B cell (primary cell): ENCODE data around the gene RPS14. TPM values are rescaled to one million over a fixed set of nuclear protein-coding genes. Genes with fewer than 3 reads are reported as not detected.

Experiments used
- ATAC-seq: fragments of 200-7000 bp; cut with Tn5 transposase; one replicate; pipeline ENCODE4 v1.10.0; 2021; ENCODE audit warnings: low read depth, mild to moderate bottlenecking, moderate number of reproducible peaks, moderate library complexity
- CTCF ChIA-PET: fragments of 350-600 bp; sonication (Branson Sonifier 250); formaldehyde crosslinking; loops from one replicate; lab custom pipeline; 2021; ENCODE audit warnings: antibody characterized with exemption, inconsistent platforms; lab: Charles Lee
- POLR2A ChIA-PET: fragments of 350-600 bp; sonication (Branson Sonifier 250); formaldehyde crosslinking; loops from one replicate; lab custom pipeline; 2021; ENCODE audit warnings: antibody characterized with exemption; lab: Charles Lee
- DNase-seq: peaks from one replicate; pipeline ENCODE4 v3.0.0; 2013
- H2AFZ ChIP-seq: 2 replicates; pipeline ENCODE4 v1.6.1; 2012; ENCODE audit warnings: mild to moderate bottlenecking, low read depth, low read length; ENCODE audit not compliant: insufficient read depth, poor library complexity, severe bottlenecking
- H3K27ac ChIP-seq, 2 donors: 1 replicate in 1 of 2; 2 replicates in 1 of 2; pipeline ENCODE4 v1.5.1; 2012 to 2013; ENCODE audit warnings: low read length in 2 of 2, mild to moderate bottlenecking in 2 of 2, moderate library complexity in 1 of 2
- H3K27me3 ChIP-seq, 4 experiments: fragments of 200-600 bp in 1 of 4; sonication (generic) in 1 of 4; replicated peaks in 1 of 4; 1 replicate in 2 of 4; 2 replicates in 2 of 4; pipeline versions ENCODE4 v1.6.1 to v1.7.0; 2013 to 2016; ENCODE audit warnings: low read length in 3 of 4, mild to moderate bottlenecking in 2 of 4, mixed read lengths in 1 of 4, moderate library complexity in 1 of 4; ENCODE audit not compliant: insufficient read depth in 4 of 4, control insufficient read depth in 3 of 4; ENCODE audit errors: control extremely low read depth in 1 of 4
- H3K36me3 ChIP-seq, 2 experiments: replicated peaks in 1 of 2; 1 replicate in 1 of 2; 2 replicates in 1 of 2; pipeline versions ENCODE4 v1.6.1 to v1.7.1; 2013; ENCODE audit warnings: low read length in 1 of 2; ENCODE audit not compliant: insufficient read depth in 2 of 2, control insufficient read depth in 1 of 2; ENCODE audit errors: control extremely low read depth in 1 of 2, extremely low read depth in 1 of 2
- H3K4me1 ChIP-seq, 2 donors: fragments of 200-600 bp in 1 of 2; sonication (generic) in 1 of 2; 1 replicate in 1 of 2; 2 replicates in 1 of 2; pipeline versions ENCODE4 v1.5.1 to v1.6.1; 2013 to 2017; ENCODE audit warnings: low read length in 2 of 2; ENCODE audit not compliant: control insufficient read depth in 2 of 2, insufficient read depth in 2 of 2
- H3K4me2 ChIP-seq: replicated peaks from 2 replicates; pipeline ENCODE3; 2012; ENCODE audit warnings: mild to moderate bottlenecking, low read depth, low read length; ENCODE audit not compliant: poor library complexity, severe bottlenecking
- H3K4me3 ChIP-seq, 5 experiments: fragments of 200-600 bp in 1 of 5; sonication (generic) in 1 of 5; 1 replicate in 3 of 5; 2 replicates in 2 of 5; pipeline versions ENCODE4 v1.5.1 to v1.7.0; 2011 to 2016; ENCODE audit warnings: low read length in 4 of 5, mild to moderate bottlenecking in 4 of 5, low read depth in 2 of 5, control low read depth in 1 of 5, moderate library complexity in 1 of 5; ENCODE audit not compliant: insufficient read depth in 1 of 5; ENCODE audit errors: control extremely low read depth in 1 of 5, extremely low read depth in 1 of 5
- H3K79me2 ChIP-seq: fragments of 200-600 bp; sonication (generic); one replicate; pipeline ENCODE4 v1.6.0; 2016; ENCODE audit warnings: low read length; ENCODE audit not compliant: control insufficient read depth, insufficient read depth
- H3K9ac ChIP-seq: fragments of 200-600 bp; sonication (generic); 2 replicates; pipeline ENCODE4 v1.6.1; 2017; ENCODE audit warnings: mild to moderate bottlenecking, low read length, moderate library complexity
- H3K9me3 ChIP-seq, 3 donors: one replicate each; pipeline versions ENCODE4 v1.6.1 to v1.7.1; 2013; ENCODE audit warnings: low read length in 2 of 3; ENCODE audit not compliant: control insufficient read depth in 2 of 3, insufficient read depth in 1 of 3; ENCODE audit errors: control extremely low read depth in 1 of 3
- H4K20me1 ChIP-seq: 2 replicates; pipeline ENCODE4 v1.6.0; 2012; ENCODE audit warnings: mild to moderate bottlenecking, low read length; ENCODE audit not compliant: insufficient read depth, control insufficient read depth, poor library complexity, severe bottlenecking
- H3K27ac Mint-ChIP-seq: one replicate; pipeline ENCODE4 v1.8.0; 2021; ENCODE audit warnings: mixed read lengths
- H3K27me3 Mint-ChIP-seq: one replicate; pipeline ENCODE4 v1.8.0; 2021; ENCODE audit warnings: mixed read lengths
- H3K4me1 Mint-ChIP-seq: one replicate; pipeline ENCODE4 v1.8.0; 2021; ENCODE audit warnings: mixed read lengths
- H3K4me3 Mint-ChIP-seq: one replicate; pipeline ENCODE4 v1.8.0; 2021; ENCODE audit warnings: mixed read lengths
- H3K9me3 Mint-ChIP-seq: one replicate; pipeline ENCODE4 v1.8.0; 2022; ENCODE audit warnings: mixed read lengths; ENCODE audit not compliant: insufficient read depth
- CTCF ChIP-seq: fragments of 200-600 bp; IDR thresholded peaks from one replicate; pipeline ENCODE4 v1.8.0; 2022; ENCODE audit warnings: antibody characterized with exemption, mild to moderate bottlenecking
- EZH2 ChIP-seq: IDR thresholded peaks from 2 replicates; pipeline ENCODE4 v1.6.1; 2012; ENCODE audit warnings: borderline replicate concordance, low read depth, mild to moderate bottlenecking, moderate library complexity, low read length; ENCODE audit not compliant: insufficient read depth, poor library complexity, severe bottlenecking
- WGBS: methylation state at CpG from one replicate; pipeline ENCODE4 v1.1.5; 2013; ENCODE audit warnings: missing lambda C conversion rate; ENCODE audit not compliant: insufficient coverage; 5-methylcytosine and 5-hydroxymethylcytosine counted together
- intact Hi-C: fragments of 100-400 bp; cut with micrococcal nuclease; formaldehyde crosslinking; loops from one replicate; pipeline ENCODE4 v1.10.0; 2022
- polyA plus RNA-seq: library from polyadenylated mRNA; depleted of rRNA; stranded (reverse); fragments of >200 nt; gene quantifications from 2 replicates; pipeline ENCODE4 v1.2.3, GENCODE V29; 2012
- total RNA-seq, 2 donors: library from RNA; stranded (reverse); fragments of 120-200 nt in 1 of 2; gene quantifications; 1 replicate in 1 of 2; 2 replicates in 1 of 2; pipeline versions ENCODE4 v1.2.3 to v1.2.4, GENCODE V29; 2013 to 2022

RPS14 gene
- total and polyA plus RNA-seq, 2 donors (not counting 1 experiment from before 2014, with no cell fraction given) = 3,740 to 6,881 TPM

- no peak for TF ChIP-seq EZH2
- TF ChIP-seq CTCF = no peak
- Histone ChIP-seq H3K27ac (peak overlapping the region; percentile 99 to 100), H3K4me1 (peaks cover 33 to 69% of the 10 kb centered on the region in 2 donors), H3K27me3 (no peaks in the 10 kb centered on the region), H4K20me1 (peaks cover 100% of the 10 kb centered on the region), H3K9me3 (peaks cover 0 to 3% (median 0%) of the 10 kb centered on the region in 3 donors), H2AFZ (no peak overlapping the region), H3K9ac (peak overlapping the region; percentile 100), H3K36me3 (peaks cover 9 to 98% of the 10 kb centered on the region in 2 experiments), H3K79me2 (peaks cover 61% of the 10 kb centered on the region), H3K4me2 (peak overlapping the region; percentile 78), H3K4me3 (peak overlapping the region in 3 of 5 experiments; percentile 33 to 96 (median 78))
- ATAC-seq = no peak
- H3K9me3 Mint-ChIP-seq = no peaks in the 10 kb centered on the region
- CTCF ChIA-PET = interaction anchor here (0.6 to 15.8 kb wide), 6 partner anchors 9 to 254 kb away, joined by 3 to 396 read pairs (median 4); partner anchors contain the start of gene RPS14
- H3K27me3 Mint-ChIP-seq = no peaks in the 10 kb centered on the region
- H3K27ac Mint-ChIP-seq = peak overlapping the region; percentile 99
- POLR2A ChIA-PET = interaction anchor here (0.9 to 15.5 kb wide), 6 partner anchors 8 to 34 kb away, joined by 3 to 286 read pairs (median 6); no protein-coding TSS in a partner anchor
- WGBS = 96% methylated on average over 3 of the region's 4 CpGs
- H3K4me3 Mint-ChIP-seq = peak overlapping the region; percentile 95
- intact Hi-C loops = no loop called here
- peak; percentile 57 for DNase-seq
- H3K4me1 Mint-ChIP-seq = peaks cover 66% of the 10 kb centered on the region
Measured at GRCh38 chr5:150406103-150406722, 43.3 kb downstream of the RPS14 start.
